GM21423 (cell line): ENCODE data around the gene ZNF407.

ENCODE experiments used
- ATAC-seq: cut with Tn5 transposase; IDR thresholded peaks from one replicate; pipeline ENCODE4 v1.9.1; 2021; ENCODE audit warnings: mild to moderate bottlenecking, moderate library complexity; ENCODE audit not compliant: unreplicated experiment

ZNF407 gene

DNA sequence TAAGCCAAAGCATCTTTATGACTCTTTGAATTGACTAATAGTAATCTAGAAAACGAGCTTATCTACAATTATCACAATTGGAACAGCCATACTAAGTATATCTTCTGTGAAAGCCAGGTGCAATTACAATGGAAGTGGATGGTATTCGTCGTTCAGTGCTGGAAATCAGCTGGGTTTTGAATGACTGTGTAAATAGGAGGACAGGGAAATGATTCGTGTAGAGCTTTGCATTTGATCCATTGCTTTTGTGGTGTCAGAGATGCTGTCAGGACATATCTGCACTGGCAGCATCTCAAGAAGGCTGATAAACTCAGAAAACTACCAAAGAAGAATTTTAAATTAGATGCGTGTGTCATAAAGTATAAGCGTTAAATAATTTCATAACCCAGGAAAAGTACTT, 187.1 kb downstream of the ZNF407 start:
- no peak for ATAC-seq

DNA sequence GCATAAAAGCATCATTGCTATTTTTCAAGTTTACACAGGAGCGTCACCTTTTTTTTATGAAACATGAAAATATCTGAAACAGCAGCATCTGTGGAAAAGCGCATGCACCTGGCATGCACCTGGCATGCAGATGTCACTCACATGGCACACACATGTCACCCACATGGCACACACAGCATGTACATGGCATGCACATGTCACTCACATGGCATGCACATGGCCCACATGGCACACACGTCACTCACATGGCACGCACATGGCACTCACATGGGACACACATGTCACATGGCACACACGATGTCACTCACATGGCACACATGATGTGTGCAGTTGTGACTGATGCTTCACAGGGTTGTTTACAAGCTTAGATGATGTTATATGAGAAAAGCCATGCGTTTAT, 188.0 kb downstream of the ZNF407 start:
- ATAC-seq: no peak

DNA sequence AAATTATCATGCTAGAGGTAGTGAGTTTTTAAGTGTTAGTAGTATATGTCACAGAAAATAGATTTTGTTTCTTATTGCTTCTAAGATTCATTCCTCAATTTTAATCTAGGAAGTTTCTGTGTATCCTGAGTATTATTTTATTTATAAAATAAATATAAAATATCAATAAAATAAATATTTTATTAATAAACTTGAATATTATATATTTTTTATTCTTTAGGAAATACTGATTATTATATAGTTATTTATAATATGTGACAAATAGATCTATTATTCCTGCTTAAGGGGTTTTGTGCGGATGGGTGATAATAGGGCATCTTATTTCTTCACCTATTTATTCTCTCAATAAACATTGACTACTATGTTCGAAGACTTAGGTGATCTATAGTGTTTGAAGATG, 191.0 kb downstream of the ZNF407 start:
- ATAC-seq: no peak

- ATAC-seq: no peak
Measured at GRCh38 chr18:74789078-74789477, 191.4 kb downstream of the ZNF407 start.

- ATAC-seq: no peak
Measured at GRCh38 chr18:74790451-74790850, 192.8 kb downstream of the ZNF407 start.

- no peak for ATAC-seq
Measured at GRCh38 chr18:74791501-74792194, 194.0 kb downstream of the ZNF407 start.

DNA sequence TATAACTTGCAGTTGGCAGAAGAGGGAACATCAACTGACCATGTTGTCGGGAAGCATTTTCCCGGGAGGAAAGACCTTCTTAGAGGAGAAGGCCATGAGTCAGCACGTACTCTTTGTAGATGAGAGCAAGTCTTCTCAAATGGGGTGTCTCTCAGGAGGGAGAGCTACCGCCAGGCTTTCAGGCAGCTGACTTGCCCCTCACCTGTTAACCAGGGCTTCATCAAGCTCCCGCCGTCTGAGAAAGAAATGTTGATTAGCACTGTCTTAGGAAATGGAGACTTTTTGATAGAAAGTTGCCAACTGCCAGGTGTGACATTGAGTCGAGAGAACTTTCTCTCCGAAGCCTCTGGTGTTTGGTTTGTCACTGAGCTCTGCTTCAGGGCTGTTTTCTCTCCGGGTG, 196.1 kb downstream of the ZNF407 start:
- no peak for ATAC-seq

DNA sequence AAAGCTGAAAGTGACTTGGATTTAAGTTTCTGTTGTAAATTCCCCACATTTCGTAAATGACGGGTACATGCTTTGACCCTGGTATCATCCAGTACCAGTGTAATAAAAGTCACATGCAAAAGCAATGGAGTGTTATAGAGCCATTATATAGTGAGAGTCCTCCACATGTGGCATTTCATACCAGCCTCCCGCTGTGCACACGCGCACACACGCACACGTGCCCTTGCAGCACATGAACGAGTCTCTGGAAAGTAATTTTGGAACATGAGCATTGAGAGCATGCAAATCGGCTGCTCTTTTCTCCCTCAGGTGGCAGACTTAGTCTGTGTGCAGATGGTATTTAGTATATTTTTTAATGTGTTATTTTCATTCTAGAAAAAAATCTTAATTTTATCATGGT, 198.1 kb downstream of the ZNF407 start:
- ATAC-seq: no peak

DNA sequence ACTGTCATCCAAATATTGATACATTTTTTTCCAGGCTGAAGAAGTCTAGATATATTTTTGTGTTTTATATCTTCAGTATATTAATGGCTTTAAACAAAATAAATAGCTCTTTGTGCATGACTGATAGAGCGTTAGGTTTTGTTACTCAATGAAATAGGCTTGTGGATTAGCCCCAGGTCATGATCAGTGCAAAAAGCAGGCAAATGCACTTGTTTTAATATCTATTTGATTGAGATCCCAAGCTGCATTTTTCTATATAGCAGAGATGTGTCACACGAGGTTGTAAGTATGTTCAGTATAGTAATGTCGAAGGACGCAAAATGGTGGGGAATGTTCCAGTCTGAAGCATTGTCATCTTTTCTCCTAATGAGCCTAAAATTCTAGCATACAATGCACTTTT, 198.5 kb downstream of the ZNF407 start:
- ATAC-seq: no peak

DNA sequence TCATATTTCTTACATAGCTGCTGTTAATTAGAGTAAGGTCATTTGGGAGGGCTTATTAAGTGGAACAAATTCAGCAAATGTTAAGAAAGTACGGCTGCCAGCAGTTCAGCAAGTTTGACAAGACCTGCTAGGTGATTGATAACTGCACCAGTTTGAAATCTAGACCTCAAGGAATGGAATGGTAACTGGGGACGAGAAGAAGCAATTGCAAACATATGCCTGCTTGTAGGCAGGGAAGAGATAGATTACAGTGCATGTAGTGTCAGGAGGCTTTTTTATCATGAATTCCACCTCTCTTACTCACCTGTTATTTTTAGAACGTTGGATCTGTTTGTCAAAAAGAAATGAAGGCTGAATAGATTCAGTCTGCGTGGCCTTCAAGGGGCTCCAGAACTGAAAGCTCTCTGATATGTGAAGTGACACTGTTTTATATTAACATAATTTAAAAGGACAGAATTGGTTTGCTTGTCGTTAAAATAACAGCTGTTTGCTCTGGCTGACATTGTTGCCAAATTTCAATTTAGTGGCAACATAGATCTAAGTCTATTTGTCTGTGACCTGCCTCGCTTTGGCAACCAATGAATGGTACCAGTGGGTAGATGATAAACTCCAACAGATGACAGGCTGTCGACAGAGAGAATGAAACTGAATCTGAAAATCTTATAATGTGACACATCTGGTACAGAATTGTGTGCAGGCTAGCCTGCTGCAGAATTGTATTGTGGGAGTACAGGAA, 199.3 kb downstream of the ZNF407 start:
- peak; percentile 98 for ATAC-seq

- peak; percentile 33 for ATAC-seq
Measured at GRCh38 chr18:74797577-74798151, 200.0 kb downstream of the ZNF407 start.

GRCh38 chr18:74799542-74799941, 201.9 kb downstream of the ZNF407 start:
- ATAC-seq: no peak

GRCh38 chr18:74800098-74800497, 202.4 kb downstream of the ZNF407 start:
- ATAC-seq: no peak

- ATAC-seq: no peak
Measured at GRCh38 chr18:74803117-74803516, 205.4 kb downstream of the ZNF407 start.

- no peak for ATAC-seq
Measured at GRCh38 chr18:74803769-74804168, 206.1 kb downstream of the ZNF407 start.

DNA sequence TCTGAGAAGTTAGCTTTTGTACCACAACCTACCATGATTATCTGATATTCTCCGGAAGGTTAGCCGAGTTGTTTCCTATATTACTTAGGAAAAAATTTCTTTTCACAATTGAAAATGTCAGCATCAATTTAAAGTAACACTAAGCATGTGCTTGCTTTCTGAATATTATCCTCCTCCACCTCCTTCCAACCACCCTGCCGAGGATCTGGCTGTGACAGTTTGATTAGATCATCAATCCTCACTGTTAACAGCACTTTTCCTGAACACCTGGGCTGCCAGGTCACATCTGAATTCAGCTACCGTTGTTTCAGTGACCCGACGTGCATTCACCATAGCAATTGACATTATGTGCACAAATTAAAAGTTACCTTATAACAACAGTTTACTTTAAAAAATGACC, 207.0 kb downstream of the ZNF407 start:
- no peak for ATAC-seq

GRCh38 chr18:74806073-74806472, 208.4 kb downstream of the ZNF407 start:
- no peak for ATAC-seq

- peak; percentile 98 for ATAC-seq
Measured at GRCh38 chr18:74806700-74807416, 209.2 kb downstream of the ZNF407 start.

GRCh38 chr18:74817576-74817975, 219.9 kb downstream of the ZNF407 start:
- ATAC-seq: no peak

GRCh38 chr18:74818516-74819175, 221.0 kb downstream of the ZNF407 start:
- no peak for ATAC-seq

- ATAC-seq: peak; percentile 85
Measured at GRCh38 chr18:74819433-74820059, 221.9 kb downstream of the ZNF407 start.
